NCI-H2107 treated with DMSO at 0.1 percent for 48 hours (cell line): Measurements from ENCODE around the gene NPW.

Source experiments
- DNase-seq: peaks from one replicate; lab custom pipeline; 2025; ENCODE audit not compliant: unreplicated experiment; lab: John Stamatoyannopoulos, UW

The NPW gene

GRCh38 chr16:2019518-2019920, at the start of gene NPW:
TSS of gene NPW (plus strand) at chr16:2019785.
- no peak for DNase-seq

- peak; percentile 81 for DNase-seq
Measured at GRCh38 chr16:1971796-1972489, 47.6 kb upstream of the NPW start, which contains the start of gene TBL3. TSS of gene TBL3 (plus strand) at chr16:1972053. CDS start at chr16:1972165, 112 bp downstream.

- DNase-seq, result no peak
Measured at GRCh38 chr16:1972490-1972877, 47.1 kb upstream of the NPW start.

GRCh38 chr16:1973461-1974156, 46.0 kb upstream of the NPW start:
- no peak for DNase-seq

GRCh38 chr16:1974157-1975070, 45.2 kb upstream of the NPW start:
- no peak for DNase-seq

- no peak for DNase-seq
Measured at GRCh38 chr16:1975432-1976215, 44.0 kb upstream of the NPW start.

- no peak for DNase-seq
Measured at GRCh38 chr16:1976216-1976520, 43.4 kb upstream of the NPW start.

- no peak for DNase-seq
Measured at GRCh38 chr16:1976951-1977874, 42.4 kb upstream of the NPW start.

GRCh38 chr16:1977875-1978268, 41.7 kb upstream of the NPW start:
- no peak for DNase-seq

- DNase-seq, result no peak
Measured at GRCh38 chr16:1978476-1979120, 41.0 kb upstream of the NPW start.

GRCh38 chr16:1979271-1980029, 40.1 kb upstream of the NPW start:
- DNase-seq, result no peak

- DNase-seq, result no peak
Measured at GRCh38 chr16:1980030-1980769, 39.4 kb upstream of the NPW start.

- DNase-seq, result no peak
Measured at GRCh38 chr16:1980770-1981087, 38.9 kb upstream of the NPW start.

- no peak for DNase-seq
Measured at GRCh38 chr16:1981398-1981836, 38.2 kb upstream of the NPW start, which contains the start of gene NOXO1. TSS of gene NOXO1 (minus strand) at chr16:1981469. CDS start at chr16:1981179, 290 bp downstream.

- DNase-seq, result no peak
Measured at GRCh38 chr16:1982013-1982433, 37.6 kb upstream of the NPW start.

- DNase-seq, result no peak
Measured at GRCh38 chr16:1982991-1983543, 36.5 kb upstream of the NPW start.

- peak; percentile 51 for DNase-seq
Measured at GRCh38 chr16:1983544-1984346, 35.8 kb upstream of the NPW start, which contains the start of gene GFER. TSS of gene GFER (plus strand) at chr16:1984193. CDS start at chr16:1984219, 26 bp downstream.
